HFF-Myc (cell line): Measurements from ENCODE around the gene SFXN1.

Source experiments
- DNase-seq: peaks from one replicate; pipeline ENCODE4 v3.0.0-alpha.2; 2011; ENCODE audit warnings: low read depth; ENCODE audit errors: extremely low read depth
- H3K4me3 ChIP-seq: replicated peaks from 2 replicates; pipeline ENCODE4 v1.5.1; 2011; ENCODE audit warnings: low read depth, mild to moderate bottlenecking, control low read depth, low read length
- CTCF ChIP-seq: IDR thresholded peaks from 2 replicates; pipeline ENCODE4 v1.5.1; 2012; ENCODE audit warnings: mild to moderate bottlenecking, low read depth, low read length, control low read depth; ENCODE audit errors: missing control alignments

SFXN1 gene

GRCh38 chr5:175478384-175479124 is at the start of gene SFXN1:
SFXN1 (plus strand) TSS chr5:175478560; CDS start chr5:175492104, 13,544 bp downstream.
- no peak for TF ChIP-seq CTCF
- H3K4me3 ChIP-seq: peak within 1 kb of the TSS; percentile 74
- DNase-seq: peak; percentile 20

- DNase-seq: no peak
- TF ChIP-seq CTCF: no peak
- H3K4me3 ChIP-seq: no peak overlapping the region
These were observed 43.6 kb upstream of the SFXN1 start for GRCh38 chr5:175434800-175435199.

GRCh38 chr5:175436359-175436758 is 42.0 kb upstream of the SFXN1 start:
- H3K4me3 ChIP-seq: no peak overlapping the region
- DNase-seq: no peak
- TF ChIP-seq CTCF: no peak

GRCh38 chr5:175438234-175438857 is 40.0 kb upstream of the SFXN1 start:
- DNase-seq: no peak
- TF ChIP-seq CTCF: no peak
- no peak overlapping the region for H3K4me3 ChIP-seq

- no peak overlapping the region for H3K4me3 ChIP-seq
- no peak for DNase-seq
- no peak for TF ChIP-seq CTCF
These were observed 34.8 kb upstream of the SFXN1 start for GRCh38 chr5:175443514-175444059.

GRCh38 chr5:175444060-175444904 is 34.1 kb upstream of the SFXN1 start, which contains the start of gene DRD1:
DRD1 (minus strand) TSS chr5:175444182; CDS start chr5:175443099, 1,083 bp downstream.
- no peak within 1 kb of the TSS for H3K4me3 ChIP-seq
- TF ChIP-seq CTCF: peak; percentile 62
- DNase-seq: no peak
